Body of pancreas (tissue), 4 donors: ENCODE results near the gene OSBPL10.

Source experiments
- POLR2A ChIP-seq, 3 donors: fragments of 450-650 bp; IDR thresholded peaks; one replicate each; pipeline ENCODE4 v1.6.1; 2016; ENCODE audit warnings: antibody characterized with exemption in 3 of 3, mild to moderate bottlenecking in 2 of 3
- TF ChIP-seq, protein P1 (sequence below), 7 experiments: fragments of 450-650 bp in 4 of 7; fragments of 200-600 bp in 3 of 7; sonication (generic) in 3 of 7; IDR thresholded peaks; one replicate each; pipeline ENCODE4 v1.5.1; 2016 to 2019; ENCODE audit warnings: antibody characterized with exemption in 7 of 7

DNA sequence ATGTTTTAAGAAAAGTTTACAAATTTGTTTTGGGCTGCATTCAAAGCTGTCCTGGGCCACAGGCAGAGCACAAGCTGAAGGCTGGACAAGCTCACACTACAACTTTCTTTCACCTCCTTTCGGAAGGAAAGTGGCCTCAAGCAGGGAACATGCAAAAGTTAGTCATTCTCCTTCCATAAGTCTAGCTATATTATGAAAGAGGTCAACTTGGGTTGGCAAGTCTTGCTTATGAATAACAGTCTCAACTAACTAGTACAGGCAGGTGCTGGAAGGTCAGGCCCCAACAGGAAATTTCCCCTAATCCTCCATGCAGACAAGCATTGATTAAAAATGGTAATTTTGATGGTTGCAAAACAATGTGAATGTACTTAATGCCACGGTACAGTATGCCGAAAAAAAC is 69.4 kb downstream of the OSBPL10 start:
- TF ChIP-seq, protein P1, sequence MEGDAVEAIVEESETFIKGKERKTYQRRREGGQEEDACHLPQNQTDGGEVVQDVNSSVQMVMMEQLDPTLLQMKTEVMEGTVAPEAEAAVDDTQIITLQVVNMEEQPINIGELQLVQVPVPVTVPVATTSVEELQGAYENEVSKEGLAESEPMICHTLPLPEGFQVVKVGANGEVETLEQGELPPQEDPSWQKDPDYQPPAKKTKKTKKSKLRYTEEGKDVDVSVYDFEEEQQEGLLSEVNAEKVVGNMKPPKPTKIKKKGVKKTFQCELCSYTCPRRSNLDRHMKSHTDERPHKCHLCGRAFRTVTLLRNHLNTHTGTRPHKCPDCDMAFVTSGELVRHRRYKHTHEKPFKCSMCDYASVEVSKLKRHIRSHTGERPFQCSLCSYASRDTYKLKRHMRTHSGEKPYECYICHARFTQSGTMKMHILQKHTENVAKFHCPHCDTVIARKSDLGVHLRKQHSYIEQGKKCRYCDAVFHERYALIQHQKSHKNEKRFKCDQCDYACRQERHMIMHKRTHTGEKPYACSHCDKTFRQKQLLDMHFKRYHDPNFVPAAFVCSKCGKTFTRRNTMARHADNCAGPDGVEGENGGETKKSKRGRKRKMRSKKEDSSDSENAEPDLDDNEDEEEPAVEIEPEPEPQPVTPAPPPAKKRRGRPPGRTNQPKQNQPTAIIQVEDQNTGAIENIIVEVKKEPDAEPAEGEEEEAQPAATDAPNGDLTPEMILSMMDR (IDR thresholded peaks at IDR 0.05): no peak
- no peak for TF ChIP-seq POLR2A (IDR thresholded peaks at IDR 0.05)
